Suprapubic skin (tissue), 4 donors: Measurements from ENCODE around the gene TEX264. TPM values are rescaled to one million over a fixed set of nuclear protein-coding genes. Genes with fewer than 3 reads are reported as not detected.
A peak's percentile ranks its signal among the peaks of the same experiment; 100 is the strongest.

ENCODE experiments used
- DNase-seq, 2 donors: peaks; one replicate each; pipeline ENCODE4 v3.0.0-alpha.2; 2019; ENCODE audit warnings: low spot score in 2 of 2
- H3K27ac ChIP-seq: fragments of 200-600 bp; sonication (generic); one replicate; pipeline ENCODE4 v1.5.1; 2019
- H3K27me3 ChIP-seq: fragments of 200-600 bp; sonication (generic); one replicate; pipeline ENCODE4 v1.5.1; 2019
- H3K36me3 ChIP-seq: fragments of 200-600 bp; sonication (generic); one replicate; pipeline ENCODE4 v1.5.1; 2019
- H3K4me1 ChIP-seq: fragments of 200-600 bp; sonication (generic); one replicate; pipeline ENCODE4 v1.5.1; 2019
- H3K4me3 ChIP-seq: fragments of 200-600 bp; sonication (generic); one replicate; pipeline ENCODE4 v1.5.1; 2019; ENCODE audit warnings: mild to moderate bottlenecking
- H3K9me3 ChIP-seq: fragments of 200-600 bp; sonication (generic); one replicate; pipeline ENCODE4 v1.5.1; 2019
- EP300 ChIP-seq: sonication (generic); formaldehyde crosslinking; IDR thresholded peaks from one replicate; pipeline ENCODE4 v1.6.1; 2017; ENCODE audit warnings: antibody characterized with exemption
- POLR2A ChIP-seq, 2 donors: fragments of 450-650 bp; IDR thresholded peaks; one replicate each; pipeline ENCODE4 v1.6.1; 2017; ENCODE audit warnings: antibody characterized with exemption in 2 of 2, mild to moderate bottlenecking in 2 of 2, moderate library complexity in 2 of 2
- POLR2AphosphoS5 ChIP-seq, 3 donors: sonication (generic); formaldehyde crosslinking; IDR thresholded peaks; one replicate each; pipeline ENCODE4 v1.6.1; 2017; ENCODE audit warnings: antibody characterized with exemption in 3 of 3
- WGBS: methylation state at CpG from one replicate; pipeline ENCODE4 v1.1.5; 2018; 5-methylcytosine and 5-hydroxymethylcytosine counted together
- total RNA-seq, 4 donors: library from RNA; depleted of rRNA; stranded (reverse); fragments of >200 nt; gene quantifications; one replicate each; pipeline ENCODE4 v1.1.0, GENCODE V29; 2016
- TF ChIP-seq, protein P1 (sequence below), 2 donors: fragments of 200-600 bp in 1 of 2; fragments of 450-650 bp in 1 of 2; sonication (generic) in 1 of 2; IDR thresholded peaks; one replicate each; pipeline ENCODE4 v1.5.1; 2016 to 2019; ENCODE audit warnings: antibody characterized with exemption in 2 of 2, mild to moderate bottlenecking in 1 of 2, moderate library complexity in 1 of 2

The TEX264 gene
- total RNA-seq, 4 donors from 2014 or later: 52.3 to 137 (median 129) TPM

DNA sequence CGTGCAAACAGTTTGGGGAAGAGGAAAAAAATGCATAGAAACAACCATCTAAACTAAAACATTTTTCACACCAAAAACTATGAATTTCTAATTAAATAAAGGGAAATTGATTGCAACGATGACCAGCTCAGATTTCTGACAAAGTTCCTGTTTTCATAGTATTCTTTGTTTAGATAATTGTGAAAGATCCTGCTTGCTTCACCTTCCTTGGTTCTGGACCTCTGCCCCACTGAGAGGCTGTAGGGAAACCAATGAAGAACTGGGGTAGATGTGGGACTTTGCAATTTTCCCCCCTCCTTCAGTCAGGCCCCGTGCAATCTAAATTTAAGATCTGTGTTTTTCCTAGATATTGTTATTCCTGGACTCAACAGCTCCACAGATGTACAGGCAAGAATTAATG lies 13.8 kb upstream of the TEX264 start:
- WGBS: 92% methylated on average over 3 of the region's 3 CpGs
- Histone ChIP-seq H3K4me3 (no peak overlapping the region), H3K36me3 (peaks cover 68% of the 10 kb centered on the region), H3K9me3 (no peaks in the 10 kb centered on the region), H3K27ac (no peak overlapping the region), H3K27me3 (no peaks in the 10 kb centered on the region), H3K4me1 (no peaks in the 10 kb centered on the region)
- no peak for TF ChIP-seq POLR2AphosphoS5 (IDR thresholded peaks at IDR 0.05)
- TF ChIP-seq EP300: no peak
- no peak for TF ChIP-seq POLR2A (IDR thresholded peaks at IDR 0.05)
- TF ChIP-seq, protein P1, sequence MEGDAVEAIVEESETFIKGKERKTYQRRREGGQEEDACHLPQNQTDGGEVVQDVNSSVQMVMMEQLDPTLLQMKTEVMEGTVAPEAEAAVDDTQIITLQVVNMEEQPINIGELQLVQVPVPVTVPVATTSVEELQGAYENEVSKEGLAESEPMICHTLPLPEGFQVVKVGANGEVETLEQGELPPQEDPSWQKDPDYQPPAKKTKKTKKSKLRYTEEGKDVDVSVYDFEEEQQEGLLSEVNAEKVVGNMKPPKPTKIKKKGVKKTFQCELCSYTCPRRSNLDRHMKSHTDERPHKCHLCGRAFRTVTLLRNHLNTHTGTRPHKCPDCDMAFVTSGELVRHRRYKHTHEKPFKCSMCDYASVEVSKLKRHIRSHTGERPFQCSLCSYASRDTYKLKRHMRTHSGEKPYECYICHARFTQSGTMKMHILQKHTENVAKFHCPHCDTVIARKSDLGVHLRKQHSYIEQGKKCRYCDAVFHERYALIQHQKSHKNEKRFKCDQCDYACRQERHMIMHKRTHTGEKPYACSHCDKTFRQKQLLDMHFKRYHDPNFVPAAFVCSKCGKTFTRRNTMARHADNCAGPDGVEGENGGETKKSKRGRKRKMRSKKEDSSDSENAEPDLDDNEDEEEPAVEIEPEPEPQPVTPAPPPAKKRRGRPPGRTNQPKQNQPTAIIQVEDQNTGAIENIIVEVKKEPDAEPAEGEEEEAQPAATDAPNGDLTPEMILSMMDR (IDR thresholded peaks at IDR 0.05): no peak
- no peak for DNase-seq

DNA sequence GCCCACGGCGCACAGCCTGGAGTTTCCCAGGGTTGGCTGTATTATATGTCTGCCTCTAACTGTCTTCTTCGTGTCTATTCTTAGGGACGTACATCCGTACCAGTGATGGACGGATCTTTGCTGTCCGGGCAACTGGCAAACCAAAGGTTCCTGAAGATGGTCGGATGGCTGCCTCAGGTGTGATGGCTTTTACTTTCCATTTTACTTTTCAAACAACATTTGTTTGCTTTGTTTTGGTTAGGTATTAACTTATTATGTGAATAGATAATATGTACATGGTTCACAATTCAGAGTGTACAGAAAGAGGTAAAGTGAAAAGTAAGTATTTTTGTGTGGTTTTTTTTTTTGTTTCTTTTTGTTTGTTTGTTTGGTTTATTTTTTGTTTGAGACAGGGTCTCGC lies 11.1 kb upstream of the TEX264 start:
- WGBS: 97% methylated on average over 9 of the region's 9 CpGs
- no peaks in the 10 kb centered on the region for H3K27me3 ChIP-seq
- H3K4me1 ChIP-seq: no peaks in the 10 kb centered on the region
- H3K4me3 ChIP-seq: no peak overlapping the region
- H3K36me3 ChIP-seq: peaks cover 79% of the 10 kb centered on the region
- DNase-seq: no peak
- H3K9me3 ChIP-seq: no peaks in the 10 kb centered on the region
- no peak overlapping the region for H3K27ac ChIP-seq
- TF ChIP-seq POLR2AphosphoS5 (IDR thresholded peaks at IDR 0.05) (no peak), EP300 (no peak), POLR2A (IDR thresholded peaks at IDR 0.05) (no peak)
- TF ChIP-seq, protein P1 (IDR thresholded peaks at IDR 0.05): no peak

DNA sequence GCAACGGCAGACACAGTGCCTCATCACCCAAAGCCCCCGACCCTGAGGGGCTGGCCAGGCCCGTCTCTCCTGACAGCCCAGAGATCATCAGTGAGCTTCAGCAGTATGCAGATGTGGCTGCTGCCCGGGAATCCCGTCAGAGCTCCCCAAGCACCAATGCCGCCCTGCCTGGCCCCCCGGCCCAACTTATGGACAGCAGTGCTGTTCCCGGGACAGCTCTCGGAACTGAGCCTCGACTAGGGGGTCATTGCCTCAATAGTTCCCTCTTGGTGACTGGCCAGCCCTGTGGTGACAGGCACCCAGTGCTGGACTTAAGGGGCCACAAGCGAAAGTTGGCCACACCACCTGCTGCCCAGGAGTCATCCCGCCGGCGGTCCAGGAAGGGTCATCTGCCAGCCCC lies 8.6 kb upstream of the TEX264 start:
- WGBS: 91% methylated on average over 14 of the region's 14 CpGs
- no peaks in the 10 kb centered on the region for H3K4me1 ChIP-seq
- H3K9me3 ChIP-seq: no peaks in the 10 kb centered on the region
- no peak overlapping the region for H3K27ac ChIP-seq
- H3K27me3 ChIP-seq: no peaks in the 10 kb centered on the region
- no peak overlapping the region for H3K4me3 ChIP-seq
- TF ChIP-seq POLR2A (IDR thresholded peaks at IDR 0.05) (no peak), POLR2AphosphoS5 (IDR thresholded peaks at IDR 0.05) (no peak), EP300 (no peak)
- TF ChIP-seq, protein P1 (IDR thresholded peaks at IDR 0.05): no peak
- DNase-seq: no peak
- H3K36me3 ChIP-seq: peaks cover 60% of the 10 kb centered on the region

DNA sequence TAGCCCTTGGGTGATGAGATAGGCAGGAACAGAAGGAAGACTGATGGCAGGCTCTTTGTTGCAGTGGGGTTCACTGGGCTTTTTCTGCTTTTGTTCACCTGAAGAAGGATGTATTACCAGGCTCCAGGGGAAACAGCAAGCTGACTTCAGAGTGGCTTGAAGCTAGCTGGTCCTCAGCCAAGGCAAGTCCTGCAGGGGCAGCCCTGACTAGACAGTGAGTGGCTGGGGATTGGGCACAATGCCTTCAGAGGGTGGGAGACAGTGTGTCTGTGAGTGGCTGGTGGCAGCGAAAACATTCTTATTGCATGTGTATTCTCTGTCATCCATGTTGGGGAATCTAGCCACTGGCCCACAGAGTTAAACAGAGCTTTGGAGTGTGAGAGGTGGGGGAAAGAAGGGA lies 2.3 kb upstream of the TEX264 start:
- TF ChIP-seq POLR2A (IDR thresholded peaks at IDR 0.05): no peak
- TF ChIP-seq EP300: no peak
- no peak for TF ChIP-seq POLR2AphosphoS5 (IDR thresholded peaks at IDR 0.05)
- TF ChIP-seq, protein P1 (IDR thresholded peaks at IDR 0.05): no peak
- no peak for DNase-seq
- no peak overlapping the region for H3K4me3 ChIP-seq
- WGBS: 89% methylated on average over 1 of the region's 1 CpG
- peaks cover 41% of the 10 kb centered on the region for H3K4me1 ChIP-seq
- peaks cover 6% of the 10 kb centered on the region for H3K36me3 ChIP-seq
- no peaks in the 10 kb centered on the region for H3K9me3 ChIP-seq
- H3K27ac ChIP-seq: no peak overlapping the region
- no peaks in the 10 kb centered on the region for H3K27me3 ChIP-seq

DNA sequence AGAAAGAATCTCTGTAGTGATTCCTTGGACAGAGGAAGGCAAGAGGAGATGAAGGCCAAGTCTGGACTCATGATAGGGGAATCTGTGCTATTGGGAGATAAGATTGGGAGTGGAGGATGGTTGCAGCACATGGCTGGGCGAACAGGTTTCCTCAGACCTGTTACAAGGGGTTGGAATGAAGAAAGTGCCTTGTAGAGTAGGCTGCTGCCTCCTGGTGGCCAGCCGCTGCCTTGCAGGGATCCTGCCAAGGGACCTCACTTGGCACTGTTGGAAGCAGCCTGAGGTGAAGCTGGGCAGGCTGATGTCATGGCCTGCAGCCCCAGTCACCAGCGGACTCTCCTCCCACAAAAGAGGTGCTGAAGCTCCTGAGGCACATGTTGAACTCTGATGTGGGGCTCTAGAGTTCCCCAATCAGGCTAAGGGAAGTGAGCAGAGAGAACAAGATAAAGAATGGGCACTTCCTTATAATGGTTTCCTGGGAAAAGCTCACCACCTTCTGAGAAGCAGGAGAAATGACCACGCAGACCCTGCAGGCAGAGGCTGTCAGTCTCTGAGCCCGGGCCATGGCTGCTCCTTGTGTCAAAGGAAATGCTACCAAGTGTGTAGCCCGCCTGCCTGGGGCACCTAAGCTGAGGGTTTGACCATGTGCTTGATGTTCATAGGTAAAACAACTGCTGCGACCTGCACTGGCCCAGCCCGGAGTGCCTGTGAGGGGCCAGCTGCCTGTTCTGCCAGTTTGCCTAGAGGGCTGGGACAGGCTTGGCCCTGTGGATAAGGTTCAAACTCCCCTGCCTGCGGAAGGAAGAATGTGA lies 1.6 kb upstream of the TEX264 start:
- Histone ChIP-seq H3K27me3 (no peaks in the 10 kb centered on the region), H3K4me1 (peaks cover 46% of the 10 kb centered on the region), H3K36me3 (peaks cover 6% of the 10 kb centered on the region), H3K9me3 (no peaks in the 10 kb centered on the region), H3K4me3 (no peak overlapping the region), H3K27ac (no peak overlapping the region)
- DNase-seq: peak; percentile 93 to 94
- WGBS: 16% methylated on average over 5 of the region's 9 CpGs
- TF ChIP-seq POLR2AphosphoS5 (IDR thresholded peaks at IDR 0.05): peak in 1 of 3 donors; percentile 34
- TF ChIP-seq EP300: no peak
- TF ChIP-seq, protein P1 (IDR thresholded peaks at IDR 0.05): peak; percentile 92 to 96
- TF ChIP-seq POLR2A (IDR thresholded peaks at IDR 0.05): no peak
